ENCODE measurements around the gene PTPRK.
"Not testable (repeated sequence)": the region's sequence is repeated elsewhere in the genome, so short reads cannot be mapped to it uniquely, and the experiment has no call there.

PTPRK gene

GRCh38 chr6:128487055-128487454, 33.3 kb downstream of the PTPRK start:
- peak; percentile 40 for TF ChIP-seq CTCF (IDR thresholded peaks at IDR 0.05)
- no peak for TF ChIP-seq ZFX (IDR thresholded peaks at IDR 0.05; ENCODE audit: borderline replicate concordance)

GRCh38 chr6:128486580-128486979, 33.8 kb downstream of the PTPRK start:
- not testable (repeated sequence) for H3K27ac ChIP-seq

More at GRCh38 chr6:128487055-128487454, 33.3 kb downstream of the PTPRK start:
- H3K27ac ChIP-seq, result no peak overlapping the region

- TF ChIP-seq ZFX (IDR thresholded peaks at IDR 0.05; ENCODE audit: borderline replicate concordance) (no peak), CTCF (IDR thresholded peaks at IDR 0.05) (no peak)
- H3K27ac ChIP-seq, result no peak overlapping the region
Measured at GRCh38 chr6:128483472-128484135, 36.8 kb downstream of the PTPRK start.

DNA sequence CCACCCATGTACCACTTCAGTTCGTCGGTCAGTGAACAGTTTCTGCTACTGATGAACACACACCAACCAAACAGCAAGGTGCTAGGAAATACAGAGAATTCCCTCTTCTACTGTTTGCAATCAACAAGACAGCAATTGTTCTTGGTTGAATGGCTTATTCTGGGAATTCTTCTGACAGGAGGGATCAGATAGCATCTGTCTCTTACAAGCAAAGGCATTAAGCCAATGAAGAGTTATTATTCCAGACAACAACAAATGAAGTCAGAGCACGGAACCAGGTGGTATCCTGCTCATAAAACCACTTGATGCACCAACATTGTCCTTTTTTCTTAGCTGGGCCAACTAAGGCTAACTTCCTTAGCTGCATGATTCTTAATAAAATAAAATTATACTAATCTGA, 37.8 kb downstream of the PTPRK start:
- no peak overlapping the region for H3K27ac ChIP-seq

GRCh38 chr6:128479991-128480390, 40.4 kb downstream of the PTPRK start:
- TF ChIP-seq CTCF (IDR thresholded peaks at IDR 0.05) (no peak), ZFX (IDR thresholded peaks at IDR 0.05; ENCODE audit: borderline replicate concordance) (no peak)
- H3K27ac ChIP-seq, result no peak overlapping the region

More for the DNA sequence above, 37.8 kb downstream of the PTPRK start:
- TF ChIP-seq ZFX (IDR thresholded peaks at IDR 0.05; ENCODE audit: borderline replicate concordance), result no peak
- no peak for TF ChIP-seq CTCF (IDR thresholded peaks at IDR 0.05)

DNA sequence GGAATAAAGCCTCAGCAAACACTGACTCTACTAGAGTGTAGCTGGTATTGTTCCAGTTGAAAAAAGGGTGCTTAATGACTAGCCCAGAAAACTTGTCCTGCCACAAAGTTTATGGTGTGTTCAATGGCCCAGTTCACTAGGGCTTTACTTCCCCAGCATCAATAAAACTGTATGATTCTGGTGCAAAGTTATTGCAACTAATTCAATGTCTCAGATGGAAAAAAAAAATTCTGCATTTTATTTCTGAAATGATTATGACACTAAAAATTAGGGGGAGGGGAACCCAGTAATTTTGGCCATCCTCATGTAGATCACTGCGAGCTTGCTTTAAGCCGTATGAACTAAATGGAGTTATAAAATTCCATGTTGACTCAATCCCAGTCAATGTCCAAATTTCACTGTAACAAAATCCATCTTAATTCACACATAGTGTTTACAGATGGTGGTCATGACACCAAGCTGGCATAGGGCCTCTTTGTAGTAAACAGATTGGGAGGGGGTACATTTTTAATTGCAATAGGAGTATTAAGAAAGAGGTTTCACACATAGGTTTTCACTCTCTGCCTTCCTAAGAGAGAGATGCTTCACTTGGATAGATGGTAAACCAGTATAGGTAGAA, 41.2 kb downstream of the PTPRK start:
- TF ChIP-seq CTCF (IDR thresholded peaks at IDR 0.05) (no peak), ZFX (IDR thresholded peaks at IDR 0.05; ENCODE audit: borderline replicate concordance) (no peak)
- H3K27ac ChIP-seq, result no peak overlapping the region

GRCh38 chr6:128478230-128479047, 42.0 kb downstream of the PTPRK start:
- H3K27ac ChIP-seq, result no peak overlapping the region
- no peak for TF ChIP-seq CTCF (IDR thresholded peaks at IDR 0.05)
- no peak for TF ChIP-seq ZFX (IDR thresholded peaks at IDR 0.05; ENCODE audit: borderline replicate concordance)

Measured in 22Rv1 (cell line).